Stomach (tissue), 9 donors: ENCODE data around the gene RANBP1. TPM values are rescaled to one million over a fixed set of nuclear protein-coding genes. Genes with fewer than 3 reads are reported as not detected.
A peak's percentile ranks its signal among the peaks of the same experiment; 100 is the strongest.

Experiments
- DNase-seq, 2 donors: peaks; one replicate each; pipeline versions ENCODE4 v3.0.0 to v3.0.0-alpha.2; 2013 to 2019
- H3K27ac ChIP-seq, 5 donors: fragments of 200-600 bp in 4 of 5; sonication (generic) in 4 of 5; one replicate each; pipeline ENCODE4 v1.5.1; 2013 to 2019; ENCODE audit warnings: mild to moderate bottlenecking in 1 of 5, moderate library complexity in 1 of 5
- H3K27me3 ChIP-seq, 3 donors: fragments of 200-600 bp; sonication (generic); one replicate each; pipeline ENCODE4 v1.5.1; 2017 to 2019; ENCODE audit warnings: mixed run types in 1 of 3
- H3K36me3 ChIP-seq, 4 donors: fragments of 200-600 bp; sonication (generic); 1 replicate in 3 of 4; 2 replicates in 1 of 4; pipeline ENCODE4 v1.5.1; 2016 to 2019
- H3K4me1 ChIP-seq, 4 donors: fragments of 200-600 bp; sonication (generic); one replicate each; pipeline ENCODE4 v1.5.1; 2016 to 2019
- H3K4me3 ChIP-seq, 4 donors: fragments of 200-600 bp; sonication (generic) in 3 of 4; one replicate each; pipeline ENCODE4 v1.5.1; 2016 to 2019; ENCODE audit warnings: mild to moderate bottlenecking in 1 of 4
- H3K9me3 ChIP-seq, 4 donors: fragments of 200-600 bp; sonication (generic); one replicate each; pipeline ENCODE4 v1.5.1; 2016 to 2019
- CTCF ChIP-seq, 7 experiments: fragments of 450-650 bp in 4 of 7; fragments of 200-600 bp in 3 of 7; sonication (generic) in 3 of 7; IDR thresholded peaks; one replicate each; pipeline ENCODE4 v1.5.1; 2016 to 2019; ENCODE audit warnings: antibody characterized with exemption in 7 of 7, control low read depth in 2 of 7, mild to moderate bottlenecking in 1 of 7
- EP300 ChIP-seq: sonication (generic); formaldehyde crosslinking; IDR thresholded peaks from one replicate; pipeline ENCODE4 v1.6.1; 2017; ENCODE audit warnings: antibody characterized with exemption
- POLR2A ChIP-seq, 4 donors: fragments of 450-650 bp; IDR thresholded peaks; one replicate each; pipeline ENCODE4 v1.6.1; 2016; ENCODE audit warnings: antibody characterized with exemption in 4 of 4, control low read depth in 2 of 4, mild to moderate bottlenecking in 1 of 4, moderate library complexity in 1 of 4
- POLR2AphosphoS5 ChIP-seq, 3 donors: sonication (generic); formaldehyde crosslinking; IDR thresholded peaks; one replicate each; pipeline ENCODE4 v1.6.1; 2016; ENCODE audit warnings: antibody characterized with exemption in 3 of 3
- WGBS, 5 donors: extraction: QIAGEN DNeasy Blood & Tissue Kit in 3 of 5; methylation state at CpG; one replicate each; pipeline versions ENCODE4 v1.1.5 to v1.1.7; 2013 to 2018; 5-methylcytosine and 5-hydroxymethylcytosine counted together
- intact Hi-C: fragments of 100-400 bp; cut with DNase I; formaldehyde crosslinking; loops from one replicate; pipeline ENCODE4 v1.15.1; 2023; ENCODE audit warnings: low total_unique reads
- polyA plus RNA-seq, 3 donors: library from polyadenylated mRNA; stranded (reverse); fragments of 200-250 nt; gene quantifications; one replicate each; pipeline ENCODE4 v1.2.3, GENCODE V29; 2013
- small RNA-seq, 4 donors: library from RNA; depleted of rRNA; stranded (forward); fragments of <200 nt; gene quantifications; one replicate each; pipeline ENCODE3, GENCODE V24; 2016
- total RNA-seq, 5 donors: library from RNA; depleted of rRNA; stranded (reverse); fragments of >200 nt; gene quantifications; one replicate each; pipeline versions ENCODE4 v1.1.0 to v1.2.3, GENCODE V29; 2014 to 2016
- donor health status: healthy with polysubstance abuse.
- donor health status: Bipolar disorder and iron deficiency.
- donor health status: healthy.

The RANBP1 gene
- total and polyA plus RNA-seq, 8 donors = 23.9 to 200 (median 91.9) TPM

- Histone ChIP-seq H3K9me3 (no peaks in the 10 kb centered on the region), H3K27ac (no peak overlapping the region), H3K36me3 (no peaks in the 10 kb centered on the region), H3K4me1 (no peaks in the 10 kb centered on the region), H3K27me3 (peaks cover 0 to 6% (median 0%) of the 10 kb centered on the region in 3 donors), H3K4me3 (no peak overlapping the region)
- TF ChIP-seq CTCF (IDR thresholded peaks at IDR 0.05) = peak in 3 of 7 experiments; percentile 6 to 43 (median 29)
- TF ChIP-seq EP300 = no peak
- no peak for TF ChIP-seq POLR2A (IDR thresholded peaks at IDR 0.05)
- TF ChIP-seq POLR2AphosphoS5 (IDR thresholded peaks at IDR 0.05) = no peak
- no peak for DNase-seq
- intact Hi-C loops = no loop called here
- 67 to 76% (median 74%) methylated on average over 15 to 19 of the region's 19 CpGs for WGBS, 5 donors
These were observed 59.1 kb downstream of the RANBP1 start for GRCh38 chr22:20174785-20175596.

GRCh38 chr22:20175597-20175900 lies 59.6 kb downstream of the RANBP1 start:
- Histone ChIP-seq H3K27me3 (peaks cover 0 to 9% (median 0%) of the 10 kb centered on the region in 3 donors), H3K36me3 (no peaks in the 10 kb centered on the region), H3K4me1 (no peaks in the 10 kb centered on the region), H3K27ac (no peak overlapping the region), H3K9me3 (no peaks in the 10 kb centered on the region), H3K4me3 (no peak overlapping the region)
- TF ChIP-seq POLR2AphosphoS5 (IDR thresholded peaks at IDR 0.05) (no peak), POLR2A (IDR thresholded peaks at IDR 0.05) (no peak), CTCF (IDR thresholded peaks at IDR 0.05) (no peak), EP300 (no peak)
- 54 to 72% (median 63%) methylated on average over 12 of the region's 12 CpGs for WGBS, 5 donors
- no peak for DNase-seq
- intact Hi-C loops = no loop called here

- intact Hi-C loops = no loop called here
- DNase-seq = no peak
- no peak overlapping the region for H3K4me3 ChIP-seq
- peaks cover 0 to 9% (median 0%) of the 10 kb centered on the region in 3 donors for H3K27me3 ChIP-seq
- no peaks in the 10 kb centered on the region for H3K36me3 ChIP-seq
- no peak overlapping the region for H3K27ac ChIP-seq
- H3K4me1 ChIP-seq = no peaks in the 10 kb centered on the region
- TF ChIP-seq POLR2AphosphoS5 (IDR thresholded peaks at IDR 0.05) (no peak), POLR2A (IDR thresholded peaks at IDR 0.05) (no peak), EP300 (no peak), CTCF (IDR thresholded peaks at IDR 0.05) (no peak)
- WGBS, 5 donors = 68 to 70% (median 68%) methylated on average over 16 to 17 of the region's 17 CpGs
- H3K9me3 ChIP-seq = no peaks in the 10 kb centered on the region
These were observed 60.6 kb downstream of the RANBP1 start for GRCh38 chr22:20176421-20177085.

Small RNAs within 50 kb of the gene (small RNA-seq; reads per million reads assigned to genes)
- gene MIR6816 (0 to 0.14 (median 0) reads per million in 4 donors), gene RF00017 (0 reads per million in 4 donors), gene RF00599 (0 reads per million in 4 donors)

Other genes with a start within 250 kb of the RANBP1 start
- gene COMT, start 174.3 kb upstream of the RANBP1 start, total RNA-seq = 100 to 1,000 TPM in 2 of 5 donors, 10 to 100 TPM in 3; 25.1 to 137 (median 87.9) TPM
- 100 to 1,000 TPM; 103 to 174 (median 103) TPM for gene COMT, start 174.3 kb upstream of the RANBP1 start, polyA plus RNA-seq
- 10 to 100 TPM in 4 of 5 donors, 1 to 10 TPM in 1; 6.4 to 59.4 (median 25.3) TPM for gene TXNRD2, start 174.3 kb upstream of the RANBP1 start, total RNA-seq
- gene TXNRD2, start 174.3 kb upstream of the RANBP1 start, polyA plus RNA-seq = 10 to 100 TPM; 35.1 to 69.5 (median 57.7) TPM
- gene ARVCF, start 99.3 kb upstream of the RANBP1 start, total RNA-seq = 10 to 100 TPM; 11.2 to 51.3 (median 27.8) TPM
- gene ARVCF, start 99.3 kb upstream of the RANBP1 start, polyA plus RNA-seq = 10 to 100 TPM in 2 of 3 donors, 1 to 10 TPM in 1; 3.5 to 15.4 (median 10.2) TPM
- 10 to 100 TPM; 18.1 to 38.8 (median 27.2) TPM for gene TANGO2, start 95.0 kb upstream of the RANBP1 start, total RNA-seq
- 10 to 100 TPM; 13.8 to 37.7 (median 26.0) TPM for gene TANGO2, start 95.0 kb upstream of the RANBP1 start, polyA plus RNA-seq
- gene DGCR8, start 35.9 kb upstream of the RANBP1 start, total RNA-seq = 10 to 100 TPM; 25.1 to 55.4 (median 48.5) TPM
- gene DGCR8, start 35.9 kb upstream of the RANBP1 start, polyA plus RNA-seq = 10 to 100 TPM in 1 of 3 donors, 1 to 10 TPM in 2; 7.8 to 13.8 (median 9.3) TPM
- 100 to 1,000 TPM in 1 of 5 donors, 10 to 100 TPM in 4; 30.5 to 143 (median 89.5) TPM for gene TRMT2A, start 1.1 kb downstream of the RANBP1 start, total RNA-seq
- gene TRMT2A, start 1.1 kb downstream of the RANBP1 start, polyA plus RNA-seq = 10 to 100 TPM; 17.9 to 70.3 (median 33.6) TPM
- gene ZDHHC8, start 15.7 kb downstream of the RANBP1 start, total RNA-seq = 100 to 1,000 TPM in 1 of 5 donors, 10 to 100 TPM in 3, 1 to 10 TPM in 1; 4.2 to 228 (median 23.6) TPM
- 10 to 100 TPM in 1 of 3 donors, 1 to 10 TPM in 2; 3.2 to 22.8 (median 9.7) TPM for gene ZDHHC8, start 15.7 kb downstream of the RANBP1 start, polyA plus RNA-seq
- 10 to 100 TPM in 1 of 5 donors, 1 to 10 TPM in 1, under 1 TPM in 2, not detected in 1; 0.37 to 40.8 (median 2.1) TPM for gene CCDC188, start 35.0 kb downstream of the RANBP1 start, total RNA-seq
- gene CCDC188, start 35.0 kb downstream of the RANBP1 start, polyA plus RNA-seq = 1 to 10 TPM in 1 of 3 donors, under 1 TPM in 2; 0.10 to 2.7 (median 0.76) TPM
- 1 to 10 TPM in 1 of 5 donors, under 1 TPM in 1, not detected in 3; 0.92 to 1.7 TPM for gene RTN4R, start 152.2 kb downstream of the RANBP1 start, total RNA-seq
- 1 to 10 TPM; 1.4 to 2.2 (median 2.0) TPM for gene RTN4R, start 152.2 kb downstream of the RANBP1 start, polyA plus RNA-seq
- gene DGCR6L, start 204.0 kb downstream of the RANBP1 start, total RNA-seq = 100 to 1,000 TPM in 1 of 5 donors, 10 to 100 TPM in 4; 21.4 to 148 (median 46.1) TPM
- 10 to 100 TPM; 81.5 to 88.3 (median 83.3) TPM for gene DGCR6L, start 204.0 kb downstream of the RANBP1 start, polyA plus RNA-seq